Measurements from ENCODE around the gene DPP7.
"Not testable (repeated sequence)": the region's sequence is repeated elsewhere in the genome, so short reads cannot be mapped to it uniquely, and the experiment has no call there.

The DPP7 gene

DNA sequence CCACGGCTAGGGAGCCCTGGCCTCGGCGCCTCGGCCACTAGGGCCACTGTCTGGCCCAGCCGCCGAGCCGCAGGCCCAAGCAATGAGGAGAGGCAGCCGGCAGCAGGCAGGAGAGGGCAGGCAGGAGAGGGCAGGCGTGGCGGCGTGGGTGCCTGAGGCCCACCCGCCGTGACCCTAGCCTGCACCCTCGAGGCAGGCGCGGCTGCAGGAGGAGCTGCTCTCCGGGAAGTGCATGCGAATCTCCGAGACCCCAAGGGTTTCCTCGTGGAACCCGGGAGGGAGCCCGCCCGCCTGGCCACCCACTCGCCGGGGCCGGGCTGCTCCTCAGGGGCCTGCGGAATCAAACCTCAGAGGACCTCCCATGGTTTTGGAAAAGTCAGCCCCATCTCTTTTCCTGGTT is 33.7 kb upstream of the DPP7 start:
- DNase-seq (ENCODE audit: low read depth in 3 of 3), result no peak

DNA sequence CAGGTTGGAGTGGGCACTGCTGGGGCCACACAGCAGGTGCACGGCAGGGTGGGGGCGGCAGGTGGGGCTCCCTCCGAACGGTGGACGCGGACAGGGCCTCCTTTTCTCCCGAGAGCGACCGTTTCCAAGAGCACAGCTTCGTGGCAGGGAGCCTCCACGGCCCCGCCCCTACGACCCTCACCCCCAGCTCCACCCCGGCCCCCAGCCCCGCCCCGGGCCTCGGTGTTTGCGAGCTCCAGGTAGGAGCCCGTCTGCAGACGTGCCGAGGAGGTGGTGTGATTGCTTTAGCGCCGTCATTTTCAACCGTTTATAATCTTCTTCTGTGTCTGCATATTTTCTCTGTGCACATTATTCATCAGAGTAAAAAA is 33.2 kb upstream of the DPP7 start:
- DNase-seq (ENCODE audit: low read depth in 3 of 3), result no peak

DNA sequence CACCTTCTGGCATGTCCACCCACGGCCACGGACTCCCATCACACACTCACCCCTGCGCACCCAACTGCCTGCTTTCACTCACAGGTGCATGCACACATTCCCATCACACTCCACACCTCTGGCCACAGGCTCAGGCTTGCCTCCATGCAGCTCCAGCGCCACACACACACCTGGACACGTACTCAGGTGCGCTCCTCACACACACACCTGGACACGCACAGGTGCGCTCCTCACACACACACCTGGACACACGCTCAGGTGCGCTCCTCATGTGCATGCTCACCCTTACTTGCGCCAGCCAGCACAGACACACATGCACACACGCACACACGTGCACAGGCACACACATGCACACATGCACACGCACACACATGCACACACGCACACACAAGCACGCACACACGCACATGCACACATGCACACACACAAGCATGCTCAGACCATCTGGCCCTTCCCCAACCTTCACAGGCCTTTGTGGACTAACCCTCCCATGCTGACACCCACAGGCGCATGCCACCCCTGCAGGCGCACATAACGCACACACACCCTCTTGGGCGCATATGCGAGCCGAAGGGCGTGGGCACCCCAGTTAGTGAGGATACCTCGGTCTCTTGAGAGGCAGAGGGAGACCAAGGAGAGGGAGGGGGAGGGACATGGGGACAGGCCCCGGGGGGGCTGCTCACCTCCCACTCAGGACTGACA is 32.7 kb upstream of the DPP7 start:
- no peak for DNase-seq (ENCODE audit: low read depth in 3 of 3)

DNA sequence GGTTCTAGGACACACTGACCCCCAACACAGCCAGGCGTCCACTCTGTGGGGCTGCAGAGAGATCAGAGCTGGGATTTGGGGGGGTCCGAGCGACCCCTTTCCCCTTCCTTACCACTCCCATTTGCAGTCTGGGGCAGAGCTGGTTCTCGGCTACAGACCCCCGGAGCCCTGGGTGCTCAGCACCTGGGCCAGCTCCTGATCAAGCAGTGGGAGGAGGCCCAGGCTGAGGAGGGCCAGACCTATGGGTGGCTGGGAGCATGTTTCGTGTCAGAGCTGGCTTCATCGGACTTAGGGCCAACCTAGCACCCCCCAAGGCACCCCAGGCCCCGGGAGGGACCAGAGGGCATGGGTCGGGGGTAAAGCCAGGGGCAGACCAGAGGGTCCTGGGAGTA is 32.0 kb upstream of the DPP7 start:
- no peak for DNase-seq (ENCODE audit: low read depth in 3 of 3)

DNA sequence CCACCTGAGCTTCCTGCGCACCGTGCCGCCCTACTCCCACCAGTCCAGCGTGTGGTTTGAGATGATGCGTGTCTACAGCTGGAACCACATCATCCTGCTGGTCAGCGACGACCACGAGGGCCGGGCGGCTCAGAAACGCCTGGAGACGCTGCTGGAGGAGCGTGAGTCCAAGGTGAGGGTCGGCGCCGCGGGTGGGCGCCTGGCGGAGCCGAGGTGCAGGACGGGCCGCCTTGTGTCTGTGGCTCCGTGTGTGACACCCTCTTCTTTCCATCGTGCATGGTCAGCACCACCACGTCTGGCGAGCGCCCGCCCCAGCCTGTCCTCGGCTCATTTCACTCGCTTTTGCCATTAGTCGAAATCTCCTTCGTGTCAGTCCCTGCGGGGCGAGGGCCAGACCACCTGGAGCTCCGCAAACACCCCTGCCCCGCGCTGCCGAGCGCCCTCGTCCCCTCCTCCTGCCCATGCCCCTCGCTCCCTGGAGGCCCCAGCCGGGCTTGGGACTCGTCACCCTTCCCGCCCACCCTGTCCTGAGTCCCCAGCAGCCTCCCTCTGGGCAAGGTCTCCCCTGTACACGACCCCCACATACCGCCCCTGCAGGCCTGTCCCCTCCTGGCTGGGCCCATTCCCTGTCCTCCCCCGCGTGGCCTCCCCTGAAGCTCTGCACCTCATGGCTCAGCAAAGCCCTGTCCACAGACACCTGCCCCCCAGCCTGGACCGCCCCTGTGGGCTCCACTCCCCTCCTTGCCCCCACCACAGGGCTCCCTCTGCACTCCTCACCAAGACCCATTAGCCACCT is 31.4 kb upstream of the DPP7 start:
- no peak for DNase-seq (ENCODE audit: low read depth in 3 of 3)

DNA sequence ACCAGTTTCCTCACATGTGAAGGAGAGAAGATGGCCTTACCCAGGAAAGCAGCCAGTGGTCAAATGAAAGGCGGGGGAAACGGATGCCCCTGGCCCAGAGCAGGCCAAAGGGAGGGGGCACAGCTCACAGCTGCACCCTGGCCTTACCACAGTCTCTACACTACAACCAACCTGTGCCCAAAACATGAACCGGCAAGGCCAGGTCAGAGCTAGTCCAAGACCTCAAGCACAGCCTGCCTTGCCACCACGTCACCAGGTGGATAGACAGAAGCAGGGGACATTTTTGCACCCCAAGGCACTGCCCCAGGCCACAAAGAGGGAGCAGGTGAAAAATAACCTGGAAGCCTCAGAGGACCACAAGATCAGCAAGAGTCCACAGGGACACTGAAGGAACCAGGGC is 28.9 kb upstream of the DPP7 start:
- no peak for DNase-seq (ENCODE audit: low read depth in 3 of 3)

DNA sequence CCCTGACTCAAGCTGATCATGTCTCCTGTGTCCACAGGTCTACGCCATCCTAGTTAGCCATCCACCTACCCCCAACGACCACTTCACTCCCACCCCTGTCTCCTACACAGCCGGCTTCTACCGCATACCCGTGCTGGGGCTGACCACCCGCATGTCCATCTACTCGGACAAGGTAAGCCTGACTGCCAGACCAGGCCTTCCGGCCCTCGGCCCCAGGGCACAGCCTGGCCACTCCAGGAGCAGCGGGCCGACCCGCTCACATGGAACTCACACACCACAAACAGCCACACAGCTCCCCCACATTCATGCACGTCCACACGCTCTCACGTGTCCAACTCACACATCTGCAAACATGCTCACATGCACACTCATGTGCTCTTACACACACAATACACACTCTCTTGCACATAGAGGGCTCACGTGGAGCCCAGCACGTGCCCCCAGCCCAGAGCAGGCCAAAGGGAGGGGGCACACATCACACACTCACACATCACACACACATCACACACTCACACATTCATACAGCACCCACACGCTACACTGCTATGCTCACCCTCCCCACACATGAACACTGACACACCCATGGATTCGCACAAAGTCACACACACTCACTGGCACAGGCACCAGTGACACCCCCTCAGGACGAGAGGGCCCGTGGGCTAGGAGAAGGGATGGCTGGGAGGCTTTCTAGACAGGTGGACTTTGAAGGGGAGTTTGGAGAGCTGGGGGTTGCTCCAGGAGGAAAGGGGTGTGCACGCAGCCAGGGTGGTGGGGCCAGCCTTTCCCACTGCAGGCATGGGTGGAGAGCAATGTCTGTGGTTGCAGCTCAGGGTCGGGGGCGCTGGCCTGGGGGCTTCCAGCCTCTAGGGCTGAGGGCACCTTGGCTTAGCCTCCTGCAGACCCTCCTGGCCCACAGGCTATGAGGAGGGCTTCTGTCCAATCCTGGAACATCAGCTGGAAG is 27.7 kb upstream of the DPP7 start:
- DNase-seq (ENCODE audit: low read depth in 3 of 3), result no peak

DNA sequence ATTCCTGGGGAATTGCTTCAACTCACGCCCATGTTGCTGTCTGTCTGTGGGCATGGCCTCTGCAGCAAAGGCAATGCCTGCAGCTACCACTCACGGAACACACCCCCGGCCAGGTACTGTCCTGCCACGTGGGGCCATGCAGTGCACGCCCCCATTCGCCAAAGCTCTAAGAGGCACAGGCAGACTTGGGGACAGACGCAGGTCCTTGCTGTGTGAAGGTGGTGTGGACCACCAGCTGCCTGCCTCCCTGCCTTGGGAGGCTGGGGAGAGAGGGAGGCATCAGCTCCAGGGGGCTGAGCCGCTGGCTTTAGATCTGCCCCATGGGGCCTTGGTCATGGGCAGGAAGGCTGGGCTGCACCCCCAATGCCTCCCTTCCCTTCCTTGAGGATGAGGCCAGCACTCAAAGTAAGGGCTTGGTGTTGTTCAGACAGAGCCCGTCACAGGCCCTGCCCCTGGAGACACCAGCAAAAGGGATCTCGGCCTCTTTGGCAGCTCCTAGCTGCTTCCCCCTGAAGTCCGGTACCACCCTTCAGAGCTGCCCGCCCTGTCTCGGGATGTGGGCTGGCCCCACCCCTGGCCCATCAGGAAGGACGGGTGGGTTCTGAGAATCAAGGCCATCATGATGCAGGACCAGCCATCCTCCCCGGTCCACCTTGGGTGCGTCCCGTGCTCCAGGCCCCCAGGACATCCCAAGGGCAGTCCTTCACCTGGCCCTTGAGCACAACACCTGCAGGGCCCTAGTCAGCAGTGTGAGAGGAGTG is 26.7 kb upstream of the DPP7 start:
- no peak for DNase-seq (ENCODE audit: low read depth in 3 of 3)

DNA sequence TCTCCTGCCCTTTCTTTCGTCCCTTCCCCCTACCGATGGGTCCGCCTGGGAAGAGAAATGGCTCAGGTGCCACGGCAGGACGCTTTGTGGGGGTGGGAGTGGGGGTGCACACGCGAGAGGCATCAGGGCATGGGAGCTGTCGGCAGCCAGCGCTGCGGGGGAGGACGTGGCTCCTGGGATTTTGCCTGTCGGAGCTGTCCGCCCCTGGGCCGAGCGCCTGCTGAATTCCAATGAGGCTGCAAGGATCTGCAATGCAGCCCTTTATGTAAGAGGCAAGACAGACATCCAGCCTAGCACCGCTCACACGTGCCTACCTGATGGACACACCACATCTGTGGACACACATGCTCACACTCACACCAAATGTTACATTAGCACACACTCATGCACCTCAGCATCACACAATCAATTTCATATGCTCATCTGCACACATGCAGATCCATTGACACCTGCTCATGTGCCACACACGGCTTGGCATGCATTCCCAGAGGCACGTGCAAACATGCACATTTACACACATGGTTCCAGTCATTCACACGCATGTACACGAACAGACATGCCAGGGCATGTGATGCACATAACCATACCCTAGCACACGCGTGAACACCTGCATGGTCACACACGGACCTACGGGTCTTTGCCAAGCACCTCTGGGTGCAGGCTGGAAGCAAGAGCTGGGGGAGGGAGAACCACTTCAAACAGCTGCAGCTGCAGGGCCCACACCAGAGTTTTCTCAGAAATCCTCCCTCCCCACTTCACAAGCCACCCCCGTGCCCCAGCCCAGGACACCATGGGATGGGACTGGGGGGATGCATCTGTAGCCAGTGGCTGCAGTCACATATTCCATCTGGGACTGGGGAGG is 25.8 kb upstream of the DPP7 start:
- no peak for DNase-seq (ENCODE audit: low read depth in 3 of 3)

DNA sequence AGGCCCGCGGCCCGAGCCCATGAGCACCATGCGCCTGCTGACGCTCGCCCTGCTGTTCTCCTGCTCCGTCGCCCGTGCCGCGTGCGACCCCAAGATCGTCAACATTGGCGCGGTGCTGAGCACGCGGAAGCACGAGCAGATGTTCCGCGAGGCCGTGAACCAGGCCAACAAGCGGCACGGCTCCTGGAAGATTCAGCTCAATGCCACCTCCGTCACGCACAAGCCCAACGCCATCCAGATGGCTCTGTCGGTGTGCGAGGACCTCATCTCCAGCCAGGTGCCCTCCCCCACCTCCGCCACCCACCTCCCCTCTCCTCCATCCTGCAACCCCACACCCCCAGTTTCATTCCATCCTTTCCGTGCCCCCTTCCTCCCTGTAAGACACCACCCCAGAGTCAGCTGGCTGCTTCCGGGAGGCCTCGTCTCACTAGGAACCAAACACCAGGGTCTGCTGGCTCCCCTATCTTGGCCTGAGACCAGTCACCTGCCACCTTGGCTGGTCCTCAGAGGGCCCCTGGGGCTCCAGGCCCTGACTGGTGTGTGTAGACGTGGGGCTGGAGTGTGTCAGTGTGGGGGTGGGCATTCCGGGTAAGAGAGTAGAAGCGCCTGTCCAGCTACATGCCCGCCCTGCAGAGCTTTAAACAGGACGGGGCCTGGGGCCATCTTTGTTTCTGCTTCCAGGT is 25.1 kb upstream of the DPP7 start:
- no peak for DNase-seq (ENCODE audit: low read depth in 3 of 3)

DNA sequence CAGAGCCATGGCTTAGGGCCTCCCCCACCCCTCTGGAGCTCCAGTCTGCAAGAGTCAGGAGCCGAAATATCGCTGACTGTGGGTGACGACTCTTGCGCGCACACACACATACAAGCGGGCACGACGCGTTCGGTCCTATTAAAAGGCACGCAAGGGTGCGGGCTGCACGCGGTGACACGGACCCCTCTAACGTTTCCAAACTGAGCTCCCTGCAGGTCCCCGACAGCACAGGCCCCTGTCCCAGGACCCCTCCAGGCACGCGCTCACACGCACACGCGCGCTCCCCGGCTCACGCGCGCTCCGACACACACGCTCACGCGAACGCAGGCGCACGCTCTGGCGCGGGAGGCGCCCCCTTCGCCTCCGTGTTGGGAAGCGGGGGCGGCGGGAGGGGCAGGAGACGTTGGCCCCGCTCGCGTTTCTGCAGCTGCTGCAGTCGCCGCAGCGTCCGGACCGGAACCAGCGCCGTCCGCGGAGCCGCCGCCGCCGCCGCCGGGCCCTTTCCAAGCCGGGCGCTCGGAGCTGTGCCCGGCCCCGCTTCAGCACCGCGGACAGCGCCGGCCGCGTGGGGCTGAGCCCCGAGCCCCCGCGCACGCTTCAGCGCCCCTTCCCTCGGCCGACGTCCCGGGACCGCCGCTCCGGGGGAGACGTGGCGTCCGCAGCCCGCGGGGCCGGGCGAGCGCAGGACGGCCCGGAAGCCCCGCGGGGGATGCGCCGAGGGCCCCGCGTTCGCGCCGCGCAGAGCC is 24.4 kb upstream of the DPP7 start, which contains the start of gene GRIN1:
TSS of gene GRIN1 (plus strand) at position 433 of the 746 bp plus-strand sequence. CDS start 333 bp downstream, outside the sequence.
- DNase-seq (ENCODE audit: low read depth in 3 of 3), result no peak

DNA sequence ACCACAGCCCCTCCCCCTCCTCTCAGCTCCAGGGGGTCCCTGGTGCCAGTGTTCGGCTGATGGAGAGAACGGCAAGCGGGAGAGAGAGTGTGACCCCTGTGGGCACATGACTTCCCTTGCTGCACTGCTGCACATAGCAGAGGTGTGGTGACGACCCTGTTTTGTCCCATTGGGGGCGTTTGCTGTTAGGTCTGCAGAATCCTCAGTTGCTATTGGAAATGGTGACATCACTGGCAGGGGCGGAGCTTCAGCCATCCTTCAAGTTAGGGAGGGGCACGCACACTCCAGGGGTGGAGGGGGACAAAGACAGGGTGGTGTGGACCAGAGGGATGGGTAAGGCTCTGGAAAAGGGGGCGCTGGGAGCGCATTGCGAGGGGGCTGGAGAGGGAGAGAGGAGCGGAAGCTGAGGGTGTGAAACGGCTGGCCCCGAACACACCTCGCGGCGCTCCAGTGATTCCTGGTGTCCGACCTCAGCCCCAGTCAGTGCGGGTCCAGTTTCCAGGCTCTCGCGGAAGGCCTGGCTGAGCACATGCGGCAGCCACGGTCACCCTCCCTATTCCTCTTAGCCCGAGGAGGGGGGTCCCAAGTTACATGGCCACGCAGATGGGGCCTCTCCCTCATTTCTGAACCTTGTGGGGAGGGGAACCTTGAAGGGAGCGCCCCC is 23.7 kb upstream of the DPP7 start:
- no peak for DNase-seq (ENCODE audit: low read depth in 3 of 3)

DNA sequence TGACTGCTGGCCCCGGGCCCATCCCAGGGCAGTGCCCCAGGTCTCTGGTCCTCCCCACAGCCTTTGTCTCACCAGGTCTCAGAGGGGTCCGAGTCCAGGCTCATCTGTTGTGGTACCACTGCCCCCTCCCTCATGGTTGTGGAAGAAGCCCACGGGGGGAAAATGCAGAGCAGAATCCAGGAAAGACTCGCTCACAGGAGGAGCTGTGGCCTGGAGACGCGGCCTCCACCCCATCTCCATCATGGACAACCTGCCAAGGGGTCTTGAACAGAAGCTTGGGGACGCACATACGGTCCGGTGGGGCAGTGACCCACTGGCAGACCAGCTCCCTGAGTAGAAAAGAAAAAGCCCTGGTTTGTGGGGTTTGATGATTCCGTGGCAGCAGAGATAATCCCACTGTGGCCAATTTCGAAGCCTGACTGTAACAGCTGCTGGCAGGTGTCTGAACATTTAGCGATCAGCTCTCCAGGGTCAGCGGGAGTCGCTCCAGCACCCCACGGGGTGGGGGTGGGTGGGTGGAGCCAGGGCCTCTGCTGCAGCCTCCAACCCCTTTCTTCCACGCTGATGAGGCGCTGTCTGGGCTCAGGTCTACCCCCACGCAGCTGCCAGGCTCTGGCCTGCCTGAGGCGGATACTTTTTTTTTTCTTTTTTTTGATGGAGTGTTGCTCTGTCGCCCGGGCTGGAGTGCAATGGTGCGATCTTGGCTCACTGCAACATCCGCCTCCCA is 22.5 kb upstream of the DPP7 start:
- DNase-seq (ENCODE audit: low read depth in 3 of 3), result no peak

DNA sequence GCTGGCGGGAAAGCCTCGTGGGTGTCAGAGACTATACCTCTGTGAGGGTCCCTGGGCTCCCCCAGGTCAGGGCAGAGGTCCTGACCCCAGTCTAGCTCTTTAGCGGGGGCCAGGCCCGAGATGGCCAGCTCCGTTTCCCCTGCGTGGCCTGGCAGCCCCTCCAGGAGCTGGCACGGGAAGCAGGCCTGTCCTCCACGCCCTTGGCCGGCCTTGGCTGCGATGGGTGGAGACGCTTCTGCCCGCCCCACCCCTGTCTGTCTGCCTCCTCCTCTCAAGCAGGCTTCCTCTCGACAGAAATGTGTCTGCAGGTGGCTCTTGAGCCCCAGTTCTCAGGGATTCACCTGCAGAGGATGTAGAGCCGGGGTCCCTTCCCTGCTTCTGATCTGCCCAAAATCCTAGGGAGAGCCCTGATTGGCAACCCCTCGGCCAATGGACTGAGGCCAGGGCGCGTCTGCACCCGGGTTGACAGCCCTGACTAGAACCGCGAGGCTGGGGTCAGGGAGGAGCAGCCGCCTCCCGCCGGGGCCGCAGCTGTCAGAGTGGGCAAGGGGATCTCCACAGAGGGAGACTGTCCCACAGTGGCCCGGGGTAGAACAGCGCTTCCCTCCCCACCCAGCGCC is 21.8 kb upstream of the DPP7 start:
- no peak for DNase-seq (ENCODE audit: low read depth in 3 of 3)

DNA sequence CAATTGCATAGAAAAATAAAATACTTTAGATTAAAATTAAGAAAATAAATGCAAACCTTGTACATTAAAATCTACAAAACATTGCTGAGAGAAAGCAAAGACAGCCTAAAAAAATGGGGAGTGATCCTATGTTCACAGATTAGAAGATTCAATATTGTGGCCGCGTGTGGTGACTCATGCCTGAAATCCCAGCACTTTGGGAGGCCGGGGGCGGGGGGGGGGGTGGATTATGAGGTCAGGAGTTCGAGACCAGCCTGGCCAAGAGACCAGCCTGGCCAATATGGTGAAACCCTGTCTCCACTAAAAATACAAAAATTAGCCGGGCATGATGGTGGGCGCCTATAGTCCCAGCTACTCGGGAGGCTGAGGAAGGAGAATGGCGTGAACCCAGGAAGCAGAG is 20.6 kb upstream of the DPP7 start:
- DNase-seq (ENCODE audit: low read depth in 3 of 3), result not testable (repeated sequence)

DNA sequence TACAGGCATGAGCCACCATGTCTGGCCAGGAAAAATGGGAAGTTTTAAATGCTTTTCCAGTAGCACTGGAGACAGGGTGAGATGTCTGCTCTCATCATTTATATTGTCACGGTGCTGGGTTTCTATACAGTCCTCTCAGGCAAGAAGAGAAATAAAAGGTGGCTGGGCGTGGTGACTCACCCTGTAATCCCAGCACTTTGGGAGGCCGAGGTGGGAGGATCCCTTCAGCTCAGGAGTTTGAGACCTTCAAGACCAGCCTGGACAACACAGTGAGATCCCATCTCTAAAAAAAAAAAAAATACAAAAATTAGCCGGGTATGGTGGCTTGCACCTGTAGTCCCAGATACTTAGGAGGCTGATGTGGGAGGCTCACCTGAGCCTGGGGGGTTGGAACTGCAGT is 19.7 kb upstream of the DPP7 start:
- no peak for DNase-seq (ENCODE audit: low read depth in 3 of 3)

DNA sequence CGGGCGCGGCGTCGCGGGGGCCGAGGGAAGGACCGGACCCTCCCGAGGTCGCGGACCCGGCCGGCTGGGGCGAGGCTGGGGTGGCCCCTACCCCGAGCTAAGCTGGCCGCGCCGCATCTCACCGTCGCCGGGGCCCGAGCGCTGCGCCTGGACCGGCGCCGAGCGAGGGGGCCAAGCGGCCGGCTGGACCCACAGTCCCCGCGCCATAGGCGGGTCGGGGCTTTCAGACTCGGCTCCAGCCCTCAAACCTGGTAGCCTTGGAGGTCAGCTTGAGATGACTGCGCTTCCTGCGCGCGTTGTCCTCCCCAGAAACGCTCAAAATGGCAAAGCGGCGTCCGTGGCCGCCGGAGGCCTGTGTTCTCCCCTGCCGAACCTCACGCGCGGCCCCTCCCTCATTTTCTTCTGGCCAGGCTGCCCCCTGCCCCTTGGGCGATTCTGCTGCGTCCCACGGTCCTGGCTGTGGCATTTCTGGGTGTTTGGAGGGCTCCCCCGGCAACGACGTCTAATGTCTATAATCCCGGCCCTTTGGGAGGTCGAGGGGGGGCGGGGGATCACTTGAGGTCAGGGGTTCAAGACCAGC is 15.7 kb upstream of the DPP7 start:
- DNase-seq (ENCODE audit: low read depth in 3 of 3), result no peak

All from stimulated activated CD4-positive, alpha-beta T cell treated with anti-CD3 and anti-CD28 coated beads, TNF-alpha, amount 100 ng/mL, for 4 hours (primary cell).